HCT116 (cell line): Measurements from ENCODE around the gene SNX9. TPM values are rescaled to one million over a fixed set of nuclear protein-coding genes. Genes with fewer than 3 reads are reported as not detected.

Experiments
- ATAC-seq: fragments of 200-7000 bp; cut with Tn5 transposase; 2 replicates; pipeline ENCODE4 v1.9.1; 2020; ENCODE audit warnings: mild to moderate bottlenecking, moderate library complexity
- Bru-seq: library from RNA; stranded (reverse); fragments of 400-500 nt; gene quantifications from one replicate; lab custom pipeline; 2021; lab: Mats Ljungman, UMichigan
- BruChase-seq, 2 experiments: library from RNA; stranded (reverse); fragments of 400-500 nt; gene quantifications; one replicate each; lab custom pipeline; 2021; lab: Mats Ljungman, UMichigan
- BruUV-seq: library from RNA; stranded (reverse); fragments of 400-500 nt; replicated peaks from 2 replicates; lab custom pipeline; 2021; lab: Mats Ljungman, UMichigan
- CTCF ChIA-PET: fragments of 300-600 bp; sonication (Branson Sonifier 250); formaldehyde crosslinking; loops from one replicate; lab custom pipeline; 2021; ENCODE audit warnings: antibody characterized with exemption; lab: Charles Lee
- POLR2A ChIA-PET: fragments of 300-600, 350-600 bp; sonication (Branson Sonifier 250); formaldehyde crosslinking; loops from one replicate; lab custom pipeline; 2021; ENCODE audit warnings: antibody characterized with exemption; lab: Charles Lee
- RAD21 ChIA-PET, 2 experiments: fragments of 300-600 bp; sonication (Branson Sonifier 250); formaldehyde crosslinking; loops; one replicate each; lab custom pipeline; 2023; ENCODE audit warnings: low total read pairs in 2 of 2; ENCODE audit not compliant: uncharacterized antibody in 2 of 2, unreplicated experiment in 2 of 2, low non-redundant PET in 1 of 2; lab: Charles Lee
- DNase-seq: peaks from one replicate; pipeline ENCODE4 v3.0.0-alpha.2; 2010; ENCODE audit warnings: low read depth, low spot score
- H2AFZ ChIP-seq: fragments of 200-600 bp; shearing (Covaris generic), sonication (generic); 2 replicates; pipeline ENCODE4 v1.6.1; 2017; ENCODE audit warnings: low read depth, mixed run types, mixed read lengths, antibody characterized with exemption, low read length; ENCODE audit not compliant: poor library complexity, severe bottlenecking
- H3K27ac ChIP-seq: 2 replicates; pipeline ENCODE4 v1.5.1; 2012; ENCODE audit warnings: low read depth, low read length
- H3K27me3 ChIP-seq: fragments of 200-600 bp; sonication (generic); 2 replicates; pipeline ENCODE4 v1.6.1; 2016; ENCODE audit warnings: mixed run types, low read length, mixed read lengths; ENCODE audit not compliant: insufficient read depth
- H3K36me3 ChIP-seq, 2 experiments: fragments of 200-500 bp in 1 of 2; fragments of 200-600 bp in 1 of 2; sonication (Bioruptor generic) in 1 of 2; sonication (generic) in 1 of 2; 2 replicates each; pipeline versions ENCODE4 v1.5.1 to v1.6.1; 2014 to 2016; ENCODE audit warnings: low read length in 2 of 2, inconsistent platforms in 1 of 2, mixed read lengths in 1 of 2, mixed run types in 1 of 2; ENCODE audit not compliant: insufficient read depth in 2 of 2, control insufficient read depth in 1 of 2
- H3K4me1 ChIP-seq, 2 experiments: fragments of 200-600 bp in 1 of 2; sonication (generic) in 1 of 2; 2 replicates each; pipeline versions ENCODE4 v1.5.1 to v1.6.1; 2012 to 2017; ENCODE audit warnings: low read length in 2 of 2, inconsistent platforms in 1 of 2, mild to moderate bottlenecking in 1 of 2, mixed read lengths in 1 of 2, mixed run types in 1 of 2, moderate library complexity in 1 of 2; ENCODE audit not compliant: insufficient read depth in 2 of 2, control insufficient read depth in 1 of 2
- H3K4me2 ChIP-seq: fragments of 200-600 bp; sonication (generic); 2 replicates; pipeline ENCODE4 v1.6.1; 2017; ENCODE audit warnings: mixed run types, low read length, mixed read lengths
- H3K4me3 ChIP-seq, 2 experiments: fragments of 200-600 bp in 1 of 2; sonication (generic) in 1 of 2; replicated peaks in 1 of 2; 2 replicates each; pipeline ENCODE4 v1.5.1; 2011 to 2016; ENCODE audit warnings: low read length in 2 of 2, control low read depth in 1 of 2, low read depth in 1 of 2, mild to moderate bottlenecking in 1 of 2, mixed read lengths in 1 of 2, mixed run types in 1 of 2
- H3K79me2 ChIP-seq: fragments of 200-600 bp; sonication (generic); 2 replicates; pipeline ENCODE4 v1.6.1; 2017; ENCODE audit warnings: mild to moderate bottlenecking, mixed run types, low read length, moderate library complexity, mixed read lengths; ENCODE audit not compliant: insufficient read depth
- H3K9ac ChIP-seq: fragments of 200-600 bp; sonication (generic); 2 replicates; pipeline ENCODE4 v1.6.1; 2016; ENCODE audit warnings: low read length, mixed read lengths
- H3K9me2 ChIP-seq: fragments of 200-600 bp; sonication (generic), shearing (Covaris generic); 2 replicates; pipeline ENCODE4 v1.6.1; 2017; ENCODE audit warnings: mixed run types, mild to moderate bottlenecking, moderate library complexity; ENCODE audit not compliant: insufficient read depth
- H3K9me3 ChIP-seq, 2 experiments: fragments of 200-500 bp in 1 of 2; fragments of 200-600 bp in 1 of 2; sonication (Bioruptor generic) in 1 of 2; sonication (generic) in 1 of 2; 2 replicates each; pipeline ENCODE4 v1.6.1; 2014 to 2017; ENCODE audit warnings: low read length in 2 of 2, mixed read lengths in 2 of 2, inconsistent platforms in 1 of 2, low read depth in 1 of 2, mild to moderate bottlenecking in 1 of 2, mixed run types in 1 of 2, moderate library complexity in 1 of 2; ENCODE audit not compliant: control insufficient read depth in 1 of 2, insufficient read depth in 1 of 2
- H4K20me1 ChIP-seq: fragments of 200-600 bp; sonication (generic), shearing (Covaris generic); 2 replicates; pipeline ENCODE4 v1.6.1; 2017; ENCODE audit warnings: mixed run types, mild to moderate bottlenecking, moderate library complexity; ENCODE audit not compliant: insufficient read depth
- ATF3 ChIP-seq: IDR thresholded peaks from 2 replicates; pipeline ENCODE4 v1.6.1; 2012
- CBX3 ChIP-seq: IDR thresholded peaks from 2 replicates; pipeline ENCODE4 v1.6.1; 2012; ENCODE audit warnings: low read depth
- CEBPB ChIP-seq: IDR thresholded peaks from 2 replicates; pipeline ENCODE4 v1.6.1; 2012; ENCODE audit warnings: low read depth
- EGR1 ChIP-seq: IDR thresholded peaks from 2 replicates; pipeline ENCODE4 v1.6.1; 2012; ENCODE audit warnings: low read depth
- ELF1 ChIP-seq: IDR thresholded peaks from 2 replicates; pipeline ENCODE4 v1.6.1; 2012; ENCODE audit warnings: low read depth, borderline replicate concordance
- EZH2phosphoT487 ChIP-seq: fragments of 200-600 bp; IDR thresholded peaks from 2 replicates; pipeline ENCODE4 v1.6.1; 2018; ENCODE audit warnings: antibody characterized with exemption, borderline replicate concordance
- FOSL1 ChIP-seq: IDR thresholded peaks from 2 replicates; pipeline ENCODE4 v1.6.1; 2012; ENCODE audit warnings: low read depth
- JUND ChIP-seq: IDR thresholded peaks from 2 replicates; pipeline ENCODE4 v1.6.1; 2012
- POLR2AphosphoS5 ChIP-seq: IDR thresholded peaks from 2 replicates; pipeline ENCODE4 v1.6.1; 2011; ENCODE audit warnings: mild to moderate bottlenecking, low read depth, low read length, moderate library complexity
- RAD21 ChIP-seq: IDR thresholded peaks from 2 replicates; pipeline ENCODE4 v1.6.1; 2012; ENCODE audit warnings: low read depth, mild to moderate bottlenecking
- SP1 ChIP-seq: IDR thresholded peaks from 2 replicates; pipeline ENCODE4 v1.6.1; 2012; ENCODE audit warnings: low read depth
- SRF ChIP-seq: IDR thresholded peaks from 2 replicates; pipeline ENCODE4 v1.6.1; 2012; ENCODE audit warnings: low read depth
- TCF7L2 ChIP-seq: IDR thresholded peaks from 2 replicates; pipeline ENCODE4 v1.7.0; 2011; ENCODE audit warnings: borderline replicate concordance, inconsistent platforms; ENCODE audit not compliant: insufficient read depth, insufficient read length; ENCODE audit errors: extremely low read depth
- YY1 ChIP-seq: IDR thresholded peaks from 2 replicates; pipeline ENCODE4 v1.6.1; 2011; ENCODE audit warnings: low read length, low read depth, moderate library complexity, mild to moderate bottlenecking; ENCODE audit not compliant: insufficient replicate concordance; ENCODE audit errors: extremely low read depth
- ZBTB33 ChIP-seq: IDR thresholded peaks from 2 replicates; pipeline ENCODE4 v1.6.1; 2011; ENCODE audit warnings: mild to moderate bottlenecking, low read length, moderate library complexity; ENCODE audit not compliant: insufficient replicate concordance; ENCODE audit errors: extremely low read depth
- ZFX ChIP-seq: fragments of 450-650 bp; IDR thresholded peaks from 2 replicates; pipeline ENCODE4 v1.6.1; 2017
- ZNF274 ChIP-seq: fragments of 200-500 bp; sonication (Bioruptor generic); IDR thresholded peaks from 2 replicates; pipeline ENCODE4 v1.6.1; 2014; ENCODE audit warnings: mild to moderate bottlenecking, low read depth, low read length, inconsistent platforms
- intact Hi-C: fragments of 100-400 bp; cut with micrococcal nuclease; formaldehyde crosslinking; loops from 2 replicates; pipeline ENCODE4 v1.10.0; 2022
- long read RNA-seq: library from polyadenylated mRNA; unstranded; transcript quantifications from one replicate; pipeline ENCODE4 v2.0.0, GENCODE V29; 2021; ENCODE audit not compliant: unreplicated experiment
- polyA plus RNA-seq: library from polyadenylated mRNA; unstranded; fragments of >200 nt; gene quantifications from 2 replicates; pipeline ENCODE4 v1.2.1, GENCODE V29; 2012; ENCODE audit warnings: missing spikeins
- total RNA-seq: library from RNA; stranded (reverse); gene quantifications from one replicate; pipeline ENCODE4 v1.2.1, GENCODE V29; 2021; ENCODE audit not compliant: unreplicated experiment
- TF ChIP-seq, protein P1 (sequence below): IDR thresholded peaks from 2 replicates; pipeline ENCODE4 v1.6.1; 2012
- TF ChIP-seq, protein P2 (sequence below), 3 experiments: fragments of 200-600 bp in 1 of 3; sonication (generic) in 1 of 3; IDR thresholded peaks in 2 of 3; conservative IDR thresholded peaks in 1 of 3; 2 replicates each; pipeline ENCODE4 v1.5.1; 2012 to 2017; ENCODE audit warnings: low read depth in 2 of 3, low read length in 2 of 3, antibody characterized with exemption in 1 of 3, borderline replicate concordance in 1 of 3, control low read depth in 1 of 3, mild to moderate bottlenecking in 1 of 3, mixed read lengths in 1 of 3, mixed run types in 1 of 3, moderate library complexity in 1 of 3; ENCODE audit not compliant: insufficient read depth in 1 of 3

SNX9 gene
- 42.5 TPM for total RNA-seq
- 27.3 and 33.3 TPM in 2 replicates for polyA plus RNA-seq
- percentile 95 among the genes with signal in this experiment for Bru-seq, nascent RNA
- percentile 82 among the genes with signal in this experiment for BruChase-seq, experiment 1, labeled RNA remaining after a 6-hour chase
- percentile 77 among the genes with signal in this experiment for BruChase-seq, experiment 2, labeled RNA remaining after a 2-hour chase
- long read RNA-seq, full-length matches to known transcripts, result 132 of 177 reads
- long read RNA-seq, partial matches to known transcripts, result 16 of 177 reads
- long read RNA-seq, other reads (novel, unspliced or antisense), result 29 of 177 reads

DNA sequence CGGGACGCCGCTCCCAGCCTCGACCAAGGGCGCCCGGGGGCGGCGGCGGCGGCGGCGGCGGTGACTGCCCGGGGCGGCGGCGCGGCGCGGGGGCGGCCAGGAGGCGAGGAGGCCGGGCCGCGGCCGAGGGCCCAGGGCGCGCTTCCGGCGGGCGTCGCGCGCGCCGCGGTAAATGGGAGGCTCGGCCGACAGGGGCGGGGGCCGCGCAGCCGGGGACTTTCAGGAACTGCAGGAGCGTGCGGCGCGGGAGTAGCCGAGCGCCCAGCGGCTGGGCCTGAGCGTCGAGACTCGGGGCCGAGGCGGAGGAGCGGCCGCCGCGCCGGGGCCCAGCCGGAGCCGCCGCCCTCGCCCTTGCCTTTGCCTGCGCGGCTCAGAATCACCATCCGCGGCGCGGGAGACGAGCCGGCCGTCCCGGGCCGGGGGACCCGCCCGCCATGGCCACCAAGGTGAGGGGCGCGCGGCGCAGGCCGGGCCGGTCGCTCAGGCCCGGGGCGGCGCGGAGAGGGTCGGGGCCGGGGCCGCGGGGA, at the start of gene SNX9:
Gene SNX9 (plus strand): TSS at position 246 of the 527 bp plus-strand sequence. CDS start 189 bp downstream, at position 435.
- H3K9me2 ChIP-seq, result no peaks in the 10 kb centered on the region
- H2AFZ ChIP-seq, result no peak within 1 kb of the TSS
- H3K27ac ChIP-seq, result peak within 1 kb of the TSS; percentile 88
- H3K4me2 ChIP-seq, result peak within 1 kb of the TSS; percentile 85
- H3K9ac ChIP-seq, result peak within 1 kb of the TSS; percentile 83
- no peaks in the 10 kb centered on the region for H3K27me3 ChIP-seq
- no peaks in the 10 kb centered on the region for H3K36me3 ChIP-seq
- ChIA-PET POLR2A (no interaction called here), CTCF (no interaction called here), RAD21 (no interaction called here)
- ATAC-seq, result peak; percentile 82
- peak; percentile 97 for TF ChIP-seq ZFX
- peak; percentile 31 for TF ChIP-seq YY1
- TF ChIP-seq POLR2AphosphoS5, result peak; percentile 82
- TF ChIP-seq, protein P1, sequence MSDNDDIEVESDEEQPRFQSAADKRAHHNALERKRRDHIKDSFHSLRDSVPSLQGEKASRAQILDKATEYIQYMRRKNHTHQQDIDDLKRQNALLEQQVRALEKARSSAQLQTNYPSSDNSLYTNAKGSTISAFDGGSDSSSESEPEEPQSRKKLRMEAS, result peak; percentile 62
- TF ChIP-seq EZH2phosphoT487, result no peak
- peak; percentile 23; the same call in 1 of the 2 replicates for TF ChIP-seq EGR1
- TF ChIP-seq SP1, result no peak
- TF ChIP-seq ELF1, result no peak
- TF ChIP-seq SRF, result no peak
- TF ChIP-seq ATF3, result no peak
- TF ChIP-seq FOSL1, result no peak
- TF ChIP-seq JUND, result no peak
- no peak for TF ChIP-seq TCF7L2
- TF ChIP-seq, protein P2, sequence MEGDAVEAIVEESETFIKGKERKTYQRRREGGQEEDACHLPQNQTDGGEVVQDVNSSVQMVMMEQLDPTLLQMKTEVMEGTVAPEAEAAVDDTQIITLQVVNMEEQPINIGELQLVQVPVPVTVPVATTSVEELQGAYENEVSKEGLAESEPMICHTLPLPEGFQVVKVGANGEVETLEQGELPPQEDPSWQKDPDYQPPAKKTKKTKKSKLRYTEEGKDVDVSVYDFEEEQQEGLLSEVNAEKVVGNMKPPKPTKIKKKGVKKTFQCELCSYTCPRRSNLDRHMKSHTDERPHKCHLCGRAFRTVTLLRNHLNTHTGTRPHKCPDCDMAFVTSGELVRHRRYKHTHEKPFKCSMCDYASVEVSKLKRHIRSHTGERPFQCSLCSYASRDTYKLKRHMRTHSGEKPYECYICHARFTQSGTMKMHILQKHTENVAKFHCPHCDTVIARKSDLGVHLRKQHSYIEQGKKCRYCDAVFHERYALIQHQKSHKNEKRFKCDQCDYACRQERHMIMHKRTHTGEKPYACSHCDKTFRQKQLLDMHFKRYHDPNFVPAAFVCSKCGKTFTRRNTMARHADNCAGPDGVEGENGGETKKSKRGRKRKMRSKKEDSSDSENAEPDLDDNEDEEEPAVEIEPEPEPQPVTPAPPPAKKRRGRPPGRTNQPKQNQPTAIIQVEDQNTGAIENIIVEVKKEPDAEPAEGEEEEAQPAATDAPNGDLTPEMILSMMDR (IDR thresholded peaks at IDR 0.05 in 2 of 3, conservative IDR thresholded peaks at IDR 0.05 in 1 of 3; ENCODE audit: borderline replicate concordance in 1 of 3, insufficient read depth in 1 of 3, low read depth in 2 of 3, low read length in 2 of 3), result no peak
- no peak for TF ChIP-seq ZBTB33
- TF ChIP-seq ZNF274, result no peak
- no peak for TF ChIP-seq CBX3
- TF ChIP-seq CEBPB, result no peak
- TF ChIP-seq RAD21, result no peak
- intact Hi-C loops, result loop anchor here (5.0 kb wide), 2 partner anchors 49 to 61 kb away; no protein-coding TSS in a partner anchor
- no peaks in the 10 kb centered on the region for H3K9me3 ChIP-seq
- H4K20me1 ChIP-seq, result no peaks in the 10 kb centered on the region
- peak; percentile 29 for DNase-seq
- H3K79me2 ChIP-seq, result peaks cover 39% of the 10 kb centered on the region
- BruUV-seq, result no TSS peak
- peak within 1 kb of the TSS; percentile 71 to 80 for H3K4me3 ChIP-seq
- H3K4me1 ChIP-seq, result peaks cover 15 to 24% of the 10 kb centered on the region in 2 experiments; a peak in 3 of 4 replicates
